IMR-90 (cell line): ENCODE results near the gene SDCCAG8. TPM values are rescaled to one million over a fixed set of nuclear protein-coding genes. Genes with fewer than 3 reads are reported as not detected.

Experiments used
- ATAC-seq: fragments of 200-7000 bp; cut with Tn5 transposase; 2 replicates; pipeline ENCODE4 v1.9.1; 2020; ENCODE audit warnings: low read depth, mild to moderate bottlenecking, moderate library complexity
- BruUV-seq: library from RNA; stranded (reverse); fragments of 400-500 nt; replicated peaks from 2 replicates; lab custom pipeline; 2021; lab: Mats Ljungman, UMichigan
- CTCF ChIA-PET: fragments of 300-600 bp; formaldehyde crosslinking; extraction: SDS; loops from one replicate; lab custom pipeline; 2021; ENCODE audit warnings: antibody characterized with exemption; lab: Yijun Ruan, JAX
- POLR2A ChIA-PET: fragments of 300-600 bp; sonication (Branson Sonifier 250); formaldehyde crosslinking; loops from one replicate; lab custom pipeline; 2022; ENCODE audit warnings: antibody characterized with exemption; ENCODE audit not compliant: unreplicated experiment; lab: Charles Lee
- DNase-seq: peaks from one replicate; pipeline ENCODE4 v3.0.0; 2013
- H2AFZ ChIP-seq: replicated peaks from 2 replicates; pipeline ENCODE3; 2013; ENCODE audit warnings: low read length, mild to moderate bottlenecking; ENCODE audit not compliant: poor library complexity
- H2AK5ac ChIP-seq: 2 replicates; pipeline ENCODE4 v1.6.1; 2013; ENCODE audit warnings: low read depth, low read length, inconsistent platforms
- H2AK9ac ChIP-seq: replicated peaks from 2 replicates; pipeline ENCODE3; 2013; ENCODE audit warnings: mild to moderate bottlenecking, low read depth, low read length, moderate library complexity; ENCODE audit not compliant: poor library complexity
- H2BK120ac ChIP-seq: 2 replicates; pipeline ENCODE4 v1.6.1; 2013; ENCODE audit warnings: low read depth, low read length, inconsistent platforms
- H2BK15ac ChIP-seq: 3 replicates; pipeline ENCODE4 v1.6.1; 2013; ENCODE audit warnings: low read depth, low read length, inconsistent platforms
- H2BK20ac ChIP-seq: 2 replicates; pipeline ENCODE4 v1.6.1; 2013; ENCODE audit warnings: low read depth, mild to moderate bottlenecking, inconsistent platforms, low read length, moderate library complexity
- H2BK5ac ChIP-seq: 2 replicates; pipeline ENCODE4 v1.6.1; 2013; ENCODE audit warnings: mild to moderate bottlenecking, low read depth, low read length, inconsistent platforms; ENCODE audit not compliant: poor library complexity, severe bottlenecking
- H3K14ac ChIP-seq: replicated peaks from 2 replicates; pipeline ENCODE4 v1.6.1; 2013; ENCODE audit warnings: low read depth, low read length, inconsistent platforms
- H3K18ac ChIP-seq: 2 replicates; pipeline ENCODE4 v1.6.1; 2013; ENCODE audit warnings: low read depth, low read length, control low read depth
- H3K23ac ChIP-seq: 2 replicates; pipeline ENCODE4 v1.6.1; 2013; ENCODE audit warnings: low read depth, low read length, inconsistent platforms
- H3K27ac ChIP-seq: 2 replicates; pipeline ENCODE4 v1.5.1; 2013; ENCODE audit warnings: mild to moderate bottlenecking, control low read depth, low read length; ENCODE audit not compliant: insufficient read depth
- H3K27me3 ChIP-seq: 2 replicates; pipeline ENCODE4 v1.6.1; 2013; ENCODE audit warnings: low read length; ENCODE audit not compliant: control insufficient read depth, insufficient read depth
- H3K36me3 ChIP-seq: 2 replicates; pipeline ENCODE4 v1.6.1; 2013; ENCODE audit warnings: low read length, mixed read lengths; ENCODE audit not compliant: control insufficient read depth, insufficient read depth
- H3K4ac ChIP-seq: 2 replicates; pipeline ENCODE4 v1.6.1; 2013; ENCODE audit warnings: low read depth, low read length, inconsistent platforms
- H3K4me1 ChIP-seq: 2 replicates; pipeline ENCODE4 v1.6.1; 2013; ENCODE audit warnings: low read length, mixed read lengths; ENCODE audit not compliant: control insufficient read depth, insufficient read depth
- H3K4me2 ChIP-seq: 2 replicates; pipeline ENCODE4 v1.6.1; 2013; ENCODE audit warnings: low read depth, mild to moderate bottlenecking, control low read depth, low read length, moderate library complexity
- H3K4me3 ChIP-seq: 2 replicates; pipeline ENCODE4 v1.5.1; 2013; ENCODE audit warnings: low read depth, mild to moderate bottlenecking, control low read depth, low read length, moderate library complexity; ENCODE audit not compliant: insufficient read depth
- H3K56ac ChIP-seq: 2 replicates; pipeline ENCODE4 v1.6.1; 2013; ENCODE audit warnings: low read length, inconsistent platforms; ENCODE audit not compliant: insufficient read depth; ENCODE audit errors: extremely low read depth
- H3K79me1 ChIP-seq, 2 experiments: 2 replicates each; pipeline ENCODE4 v1.6.1; 2013; ENCODE audit warnings: low read length in 2 of 2, inconsistent platforms in 1 of 2, low read depth in 1 of 2
- H3K9ac ChIP-seq: 2 replicates; pipeline ENCODE4 v1.6.1; 2013; ENCODE audit warnings: low read depth, low read length, control low read depth
- H3K9me1 ChIP-seq: 2 replicates; pipeline ENCODE4 v1.6.1; 2013; ENCODE audit warnings: low read length, inconsistent platforms; ENCODE audit not compliant: insufficient read depth
- H3K9me3 ChIP-seq: 2 replicates; pipeline ENCODE4 v1.6.1; 2013; ENCODE audit warnings: low read length; ENCODE audit not compliant: control insufficient read depth, insufficient read depth
- H4K20me1 ChIP-seq: 2 replicates; pipeline ENCODE4 v1.6.1; 2013; ENCODE audit warnings: low read length, inconsistent platforms; ENCODE audit not compliant: insufficient read depth
- H4K5ac ChIP-seq: 2 replicates; pipeline ENCODE4 v1.6.1; 2013; ENCODE audit warnings: mild to moderate bottlenecking, low read depth, low read length, control low read depth
- H4K8ac ChIP-seq, 2 experiments: 2 replicates each; pipeline ENCODE4 v1.6.1; 2013; ENCODE audit warnings: low read depth in 2 of 2, low read length in 2 of 2, control low read depth in 1 of 2, inconsistent platforms in 1 of 2
- H4K91ac ChIP-seq: 2 replicates; pipeline ENCODE4 v1.6.1; 2013; ENCODE audit warnings: low read depth, low read length, inconsistent platforms; ENCODE audit not compliant: insufficient read depth
- BHLHE40 ChIP-seq: fragments of 150-350 bp; IDR thresholded peaks from 2 replicates; pipeline ENCODE4 v1.6.1; 2016; ENCODE audit warnings: mild to moderate bottlenecking, low read depth, low read length
- CEBPB ChIP-seq: IDR thresholded peaks from 2 replicates; pipeline ENCODE4 v1.6.1; 2012; ENCODE audit warnings: low read depth, low read length, improper control_type of control experiment
- CTCF ChIP-seq: conservative IDR thresholded peaks from 2 replicates; pipeline ENCODE4 v1.5.1; 2012; ENCODE audit warnings: mild to moderate bottlenecking, low read depth, low read length, improper control_type of control experiment
- MAZ ChIP-seq: IDR thresholded peaks from 2 replicates; pipeline ENCODE4 v1.6.1; 2012; ENCODE audit warnings: low read depth, mild to moderate bottlenecking, low read length, improper control_type of control experiment, moderate library complexity, borderline replicate concordance
- NFE2L2 ChIP-seq: fragments of 150-350 bp; IDR thresholded peaks from 2 replicates; pipeline ENCODE4 v1.6.1; 2016; ENCODE audit warnings: low read depth, mild to moderate bottlenecking, low read length
- POLR2A ChIP-seq: IDR thresholded peaks from 2 replicates; pipeline ENCODE4 v1.6.1; 2012; ENCODE audit warnings: mild to moderate bottlenecking, low read depth, low read length
- WGBS, 2 experiments: methylation state at CpG; one replicate each; pipeline versions ENCODE4 v1.1.5 to v1.1.7; 2013; ENCODE audit warnings: missing lambda C conversion rate in 2 of 2; ENCODE audit not compliant: insufficient read length in 1 of 2; ENCODE audit errors: extremely low coverage in 2 of 2; 5-methylcytosine and 5-hydroxymethylcytosine counted together
- dilution Hi-C: fragments of 300-500 bp; cut with HindIII; formaldehyde crosslinking; loops from one replicate; pipeline ENCODE4 v1.14.3; 2018; ENCODE audit warnings: low sequenced_read_pairs; ENCODE audit not compliant: unreplicated experiment
- in situ Hi-C: fragments of 300-500 bp; cut with MboI; formaldehyde crosslinking; loops from 3 replicates; pipeline ENCODE4 v1.14.3; 2019; ENCODE audit warnings: low sequenced_read_pairs, inconsistent platforms, mixed read lengths
- intact Hi-C: fragments of 100-400 bp; cut with micrococcal nuclease; formaldehyde crosslinking; loops from 2 replicates; pipeline ENCODE4 v1.10.0; 2022
- polyA plus RNA-seq, 3 experiments: library from polyadenylated mRNA; depleted of rRNA; stranded (reverse); fragments of >200 nt; gene quantifications; 2 replicates each; pipeline ENCODE4 v1.2.3, GENCODE V29; 2012; ENCODE audit warnings: low replicate concordance in 1 of 3
- total RNA-seq: library from RNA; depleted of rRNA; stranded (reverse); fragments of >200 nt; gene quantifications from 2 replicates; pipeline ENCODE4 v1.2.3, GENCODE V29; 2012

Gene SDCCAG8
- total and polyA plus RNA-seq, 2 of the 4 experiments (the other 2 are of a cell fraction), result 25.2 to 46.8 TPM

- H3K9me1 ChIP-seq, result peaks cover 8% of the 10 kb centered on the region
- no TSS peak for BruUV-seq
- H2AK9ac ChIP-seq, result no peak overlapping the region
- no peaks in the 10 kb centered on the region for H3K9me3 ChIP-seq
- 0 out of 2 replicates have a peak overlapping the region, but pooled peaks have one; percentile 17 for H2AK5ac ChIP-seq
- peak overlapping the region; percentile 59; the same call in 1 of the 2 replicates for H3K23ac ChIP-seq
- H4K8ac ChIP-seq, result peak overlapping the region in 1 of 2 experiments; percentile 46; a peak in 1 of 4 replicates
- WGBS, 2 experiments, result no CpG with 5 or more reads among the region's 3 CpGs
- ATAC-seq, result no peak
- H3K27ac ChIP-seq, result peak overlapping the region; percentile 37; the same call in 1 of the 2 replicates
- H2BK5ac ChIP-seq, result peak overlapping the region; percentile 24
- in situ Hi-C loops, result no loop called here
- no peaks in the 10 kb centered on the region for H4K20me1 ChIP-seq
- H3K18ac ChIP-seq, result no peak overlapping the region
- no peak overlapping the region for H2BK15ac ChIP-seq
- no peak overlapping the region for H3K56ac ChIP-seq
- H2BK20ac ChIP-seq, result no peak overlapping the region
- dilution Hi-C loops, result no loop called here
- no peak overlapping the region for H4K91ac ChIP-seq
- no peak overlapping the region for H3K9ac ChIP-seq
- CTCF ChIA-PET, result no interaction called here
- POLR2A ChIA-PET, result no interaction called here
- intact Hi-C loops, result no loop called here
- no peak overlapping the region for H2BK120ac ChIP-seq
- DNase-seq, result no peak
- H4K5ac ChIP-seq, result no peak overlapping the region
- H3K4ac ChIP-seq, result no peak overlapping the region; the same call in 1 of the 2 replicates
- H2AFZ ChIP-seq, result no peak overlapping the region
- H3K4me2 ChIP-seq, result no peak overlapping the region; the same call in 1 of the 2 replicates
- H3K36me3 ChIP-seq, result peaks cover 11% of the 10 kb centered on the region
- no peak overlapping the region for H3K4me3 ChIP-seq
- H3K27me3 ChIP-seq, result no peaks in the 10 kb centered on the region
- peaks cover 18 to 27% of the 10 kb centered on the region in 2 experiments for H3K79me1 ChIP-seq
- H3K4me1 ChIP-seq, result peaks cover 16% of the 10 kb centered on the region
- H3K14ac ChIP-seq, result no peak overlapping the region
- no peak for TF ChIP-seq NFE2L2
- no peak for TF ChIP-seq POLR2A
- no peak for TF ChIP-seq MAZ
- no peak for TF ChIP-seq CEBPB
- TF ChIP-seq CTCF, result no peak
- no peak for TF ChIP-seq BHLHE40
Observed at GRCh38 chr1:243273506-243273905, 17.7 kb downstream of the SDCCAG8 start.
